GM18505 (cell line): Measurements from ENCODE around the gene SDK1.

ENCODE experiments used
- ATAC-seq: cut with Tn5 transposase; IDR thresholded peaks from one replicate; pipeline ENCODE4 v1.9.1; 2021; ENCODE audit not compliant: unreplicated experiment
- POLR2A ChIP-seq: IDR thresholded peaks from 4 replicates; pipeline ENCODE4 v1.6.1; 2011; ENCODE audit warnings: borderline replicate concordance; ENCODE audit not compliant: insufficient read depth, insufficient read length; ENCODE audit errors: extremely low read depth

Gene SDK1

GRCh38 chr7:4033996-4034395 lies 732.9 kb downstream of the SDK1 start:
- no peak for ATAC-seq
- TF ChIP-seq POLR2A = no peak

DNA sequence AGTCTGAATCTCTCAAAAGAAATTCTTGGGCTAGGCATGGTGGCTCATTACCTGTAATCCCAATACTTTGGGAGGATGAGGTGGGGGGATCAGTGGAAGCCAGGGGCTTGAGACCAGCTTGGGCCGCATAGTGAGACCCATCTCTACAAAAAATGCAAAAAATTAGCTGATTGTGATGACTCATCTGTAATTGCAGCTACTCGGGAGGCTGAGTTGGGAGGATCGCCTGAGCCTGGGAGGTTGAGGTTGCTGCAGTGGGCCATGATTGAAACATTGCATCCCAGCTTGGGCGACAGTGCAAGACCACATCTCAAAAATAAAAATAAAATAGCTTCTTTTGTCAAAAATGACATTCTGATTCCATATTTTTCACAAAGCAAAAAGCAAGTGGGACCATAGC lies 736.3 kb downstream of the SDK1 start:
- ATAC-seq = no peak
- TF ChIP-seq POLR2A = no peak

DNA sequence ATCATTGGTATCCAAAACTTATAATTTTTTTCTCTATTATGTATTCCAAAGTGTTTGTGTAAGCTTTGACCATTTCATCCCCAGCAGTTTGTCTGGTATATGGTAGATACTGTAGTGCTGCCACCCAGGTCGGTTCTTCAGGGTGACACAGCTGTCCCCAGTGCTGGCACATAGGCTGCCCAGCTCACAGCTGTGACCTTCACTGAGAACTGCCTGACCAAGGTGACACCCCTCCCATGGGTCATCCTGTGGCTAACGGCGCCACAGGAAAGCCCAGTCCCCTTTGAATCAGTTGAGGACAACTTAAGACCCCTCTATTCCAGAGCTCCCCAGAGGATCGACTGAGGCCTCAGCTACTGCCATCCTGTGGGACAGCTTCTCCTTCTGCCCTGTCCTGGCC lies 736.8 kb downstream of the SDK1 start:
- ATAC-seq = no peak

DNA sequence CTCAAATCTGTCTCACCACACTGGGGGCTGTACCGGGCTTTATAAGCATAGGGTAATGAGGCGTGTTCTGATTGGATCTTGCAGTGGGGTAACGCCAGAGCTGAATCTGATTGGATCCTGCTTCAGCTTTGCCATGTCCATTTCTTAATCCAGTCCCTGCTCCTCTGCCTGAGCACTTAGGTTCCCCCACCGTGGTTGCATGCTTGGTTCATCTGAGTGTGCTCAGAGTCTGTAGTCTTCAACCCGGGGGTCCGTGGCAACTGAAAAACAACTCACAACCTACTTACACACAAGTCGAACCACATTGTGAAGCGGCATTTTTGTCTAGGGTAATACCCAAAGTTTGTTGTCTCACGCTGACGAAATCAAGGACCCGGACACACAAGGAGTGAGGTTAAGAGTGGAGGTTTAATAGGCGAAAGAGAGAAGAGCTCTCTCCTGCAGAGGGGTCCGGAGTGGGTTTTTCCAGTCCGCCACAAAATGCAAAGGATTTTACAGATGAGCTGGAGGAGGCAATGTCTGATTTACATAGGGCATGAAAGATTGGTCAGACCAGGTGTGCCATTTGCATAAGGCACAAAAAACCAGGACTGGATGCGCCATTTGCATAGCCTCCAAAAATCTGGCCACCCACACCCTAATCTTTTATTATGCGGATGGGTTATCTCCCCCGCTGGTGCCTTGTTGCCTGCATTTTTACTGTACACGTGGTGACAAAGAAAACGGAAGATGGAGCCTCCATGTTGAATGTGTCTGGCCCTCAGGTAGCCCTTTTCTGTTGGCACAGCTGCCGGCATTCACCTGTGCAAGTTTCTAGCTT lies 739.3 kb downstream of the SDK1 start:
- no peak for TF ChIP-seq POLR2A
- no peak for ATAC-seq

More for the DNA sequence above, 736.8 kb downstream of the SDK1 start:
- no peak for TF ChIP-seq POLR2A

GRCh38 chr7:4042402-4043045 lies 741.5 kb downstream of the SDK1 start:
- TF ChIP-seq POLR2A = no peak
- no peak for ATAC-seq

GRCh38 chr7:4043988-4044387 lies 742.9 kb downstream of the SDK1 start:
- no peak for TF ChIP-seq POLR2A
- no peak for ATAC-seq

- ATAC-seq = no peak
- no peak for TF ChIP-seq POLR2A
These were observed 744.4 kb downstream of the SDK1 start for GRCh38 chr7:4045450-4045849.

GRCh38 chr7:4045975-4046374 lies 744.9 kb downstream of the SDK1 start:
- TF ChIP-seq POLR2A = no peak
- ATAC-seq = no peak

- no peak for ATAC-seq
These were observed 747.3 kb downstream of the SDK1 start for GRCh38 chr7:4048336-4048735.

DNA sequence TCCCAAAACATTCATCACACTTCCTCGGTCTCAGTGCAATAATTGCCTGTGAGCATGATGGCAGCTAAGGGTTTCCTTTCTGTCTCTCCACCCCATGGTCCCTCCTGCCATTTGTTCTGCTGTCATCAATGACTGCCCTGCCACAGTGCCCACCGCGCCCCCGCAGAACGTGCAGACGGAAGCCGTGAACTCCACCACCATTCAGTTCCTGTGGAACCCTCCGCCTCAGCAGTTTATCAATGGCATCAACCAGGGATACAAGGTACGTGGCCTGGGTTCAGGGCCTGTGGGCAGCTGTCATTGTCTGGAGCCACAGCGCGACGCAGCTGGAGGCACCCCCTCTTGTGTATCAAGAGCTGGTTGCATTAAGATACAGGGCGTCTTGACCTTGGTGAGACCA lies 748.1 kb downstream of the SDK1 start:
- no peak for ATAC-seq
- no peak for TF ChIP-seq POLR2A

More at GRCh38 chr7:4048336-4048735, 747.3 kb downstream of the SDK1 start:
- no peak for TF ChIP-seq POLR2A

GRCh38 chr7:4050126-4050660 lies 749.1 kb downstream of the SDK1 start:
- ATAC-seq = no peak
- TF ChIP-seq POLR2A = no peak

DNA sequence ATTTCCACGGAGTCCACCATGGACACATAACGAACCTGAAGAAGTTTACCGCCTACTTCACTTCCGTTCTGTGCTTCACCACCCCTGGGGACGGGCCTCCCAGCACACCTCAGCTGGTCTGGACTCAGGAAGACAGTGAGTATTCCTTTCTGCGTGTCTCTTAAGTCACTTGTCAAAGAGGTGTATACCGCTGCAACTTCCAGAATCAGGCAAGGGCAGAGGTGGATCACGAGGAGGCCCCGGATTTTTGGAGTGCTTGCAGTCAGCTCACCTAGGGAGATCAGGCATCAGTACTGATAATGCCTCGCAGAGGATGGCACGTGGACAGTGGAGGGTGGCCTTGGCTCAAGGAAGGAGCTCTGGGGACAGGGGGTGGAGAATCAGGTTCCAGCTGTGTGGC lies 750.6 kb downstream of the SDK1 start:
- no peak for TF ChIP-seq POLR2A
- ATAC-seq = no peak

DNA sequence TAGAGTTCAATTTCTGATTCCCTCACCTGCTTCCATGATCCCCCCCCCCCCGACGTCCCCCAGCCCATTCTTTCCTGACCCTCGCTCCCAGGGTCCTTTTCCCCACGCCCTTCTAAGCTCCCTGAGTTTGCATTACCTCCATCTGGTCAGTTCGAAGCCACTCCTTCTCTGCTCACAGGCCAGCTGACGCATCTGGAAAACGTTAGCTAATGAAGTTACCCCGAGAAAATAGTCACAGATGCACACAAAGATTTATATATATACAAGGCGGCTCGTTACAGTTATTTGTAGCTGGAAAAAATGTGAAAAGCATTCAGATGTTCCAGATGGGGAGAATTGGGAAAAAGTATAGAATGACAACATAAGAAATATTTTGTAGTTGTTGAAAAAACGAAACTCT lies 751.1 kb downstream of the SDK1 start:
- TF ChIP-seq POLR2A = no peak
- no peak for ATAC-seq

- no peak for ATAC-seq
- TF ChIP-seq POLR2A = no peak
These were observed 753.1 kb downstream of the SDK1 start for GRCh38 chr7:4054158-4054557.
